ENCODE measurements around the gene ADAM23. TPM values are rescaled to one million over a fixed set of nuclear protein-coding genes. Genes with fewer than 3 reads are reported as not detected.

ADAM23 gene
- total RNA-seq, 1 donor from 2014 or later, result 3.4 TPM

GRCh38 chr2:206563374-206563773, 120.0 kb downstream of the ADAM23 start:
- DNase-seq (ENCODE audit: low spot score), result no peak

GRCh38 chr2:206565666-206566065, 122.3 kb downstream of the ADAM23 start:
- DNase-seq (ENCODE audit: low spot score), result no peak

- no peak for DNase-seq (ENCODE audit: low spot score)
Observed at GRCh38 chr2:206569470-206569869, 126.1 kb downstream of the ADAM23 start.

GRCh38 chr2:206570199-206570598, 126.9 kb downstream of the ADAM23 start:
- no peak for DNase-seq (ENCODE audit: low spot score)

GRCh38 chr2:206572725-206573124, 129.4 kb downstream of the ADAM23 start:
- DNase-seq (ENCODE audit: low spot score), result no peak

- DNase-seq (ENCODE audit: low spot score), result no peak
Observed at GRCh38 chr2:206573793-206574192, 130.5 kb downstream of the ADAM23 start.

- DNase-seq (ENCODE audit: low spot score), result no peak
Observed at GRCh38 chr2:206584323-206585116, 141.2 kb downstream of the ADAM23 start.

GRCh38 chr2:206585335-206585734, 142.0 kb downstream of the ADAM23 start:
- no peak for DNase-seq (ENCODE audit: low spot score)

- DNase-seq (ENCODE audit: low spot score), result no peak
Observed at GRCh38 chr2:206586609-206587008, 143.3 kb downstream of the ADAM23 start.

- no peak for DNase-seq (ENCODE audit: low spot score)
Observed at GRCh38 chr2:206597717-206598218, 154.4 kb downstream of the ADAM23 start.

GRCh38 chr2:206603243-206603642, 159.9 kb downstream of the ADAM23 start:
- DNase-seq (ENCODE audit: low spot score), result no peak

- DNase-seq (ENCODE audit: low spot score), result no peak
Observed at GRCh38 chr2:206610451-206610850, 167.1 kb downstream of the ADAM23 start.

GRCh38 chr2:206611191-206611590, 167.9 kb downstream of the ADAM23 start:
- DNase-seq (ENCODE audit: low spot score), result no peak

GRCh38 chr2:206611736-206612135, 168.4 kb downstream of the ADAM23 start:
- no peak for DNase-seq (ENCODE audit: low spot score)

- DNase-seq (ENCODE audit: low spot score), result no peak
Observed at GRCh38 chr2:206614811-206615210, 171.5 kb downstream of the ADAM23 start.

GRCh38 chr2:206615417-206616089, 172.2 kb downstream of the ADAM23 start:
- no peak for DNase-seq (ENCODE audit: low spot score)

- no peak for DNase-seq (ENCODE audit: low spot score)
Observed at GRCh38 chr2:206616151-206616550, 172.8 kb downstream of the ADAM23 start.

GRCh38 chr2:206619011-206619410, 175.7 kb downstream of the ADAM23 start:
- no peak for DNase-seq (ENCODE audit: low spot score)

- no peak for DNase-seq (ENCODE audit: low spot score)
Observed at GRCh38 chr2:206626108-206626507, 182.8 kb downstream of the ADAM23 start.

GRCh38 chr2:206627632-206628031, 184.3 kb downstream of the ADAM23 start:
- no peak for DNase-seq (ENCODE audit: low spot score)

- no peak for DNase-seq (ENCODE audit: low spot score)
Observed at GRCh38 chr2:206631340-206631739, 188.0 kb downstream of the ADAM23 start.

- DNase-seq (ENCODE audit: low spot score), result no peak
Observed at GRCh38 chr2:206635015-206635414, 191.7 kb downstream of the ADAM23 start.

GRCh38 chr2:206639636-206640035, 196.3 kb downstream of the ADAM23 start:
- DNase-seq (ENCODE audit: low spot score), result no peak

Measured in umbilical cord (tissue), 2 donors.